Measurements from ENCODE around the gene PCCA.
A peak's percentile ranks its signal among the peaks of the same experiment; 100 is the strongest.
"Not testable (repeated sequence)": the region's sequence is repeated elsewhere in the genome, so short reads cannot be mapped to it uniquely, and the experiment has no call there.

Gene PCCA

GRCh38 chr13:100141461-100141961 is 52.6 kb downstream of the PCCA start:
- H3K23ac ChIP-seq (ENCODE audit: low read length); H3K36me3 ChIP-seq (ENCODE audit: control insufficient read depth, insufficient read depth, low read length); H3K4ac ChIP-seq (ENCODE audit: low read depth, low read length); H3K27me3 ChIP-seq (ENCODE audit: insufficient read depth, low read length, poor library complexity); H2BK5ac ChIP-seq (ENCODE audit: low read length); DNase-seq; H3K56ac ChIP-seq (ENCODE audit: low read length); H3K79me1 ChIP-seq (ENCODE audit: low read length); H3K4me2 ChIP-seq (ENCODE audit: low read length); H4K5ac ChIP-seq (ENCODE audit: low read length); H3K18ac ChIP-seq (ENCODE audit: low read length); H3K4me3 ChIP-seq (ENCODE audit: low read length); H3K79me2 ChIP-seq (ENCODE audit: control insufficient read depth, insufficient read depth, low read length); H2AK5ac ChIP-seq (ENCODE audit: low read length); H3K27ac ChIP-seq (ENCODE audit: low read depth, low read length); H3K4me1 ChIP-seq (ENCODE audit: control insufficient read depth, low read depth, low read length); H4K8ac ChIP-seq (ENCODE audit: low read depth, low read length); H3K9ac ChIP-seq (ENCODE audit: low read length); H2BK120ac ChIP-seq (ENCODE audit: low read depth, low read length); H2BK15ac ChIP-seq (replicated peaks; ENCODE audit: low read depth): not testable (repeated sequence)
- no CpG with 5 or more reads among the region's 5 CpGs for WGBS (ENCODE audit: extremely low coverage, insufficient coverage, low lambda C conversion rate)

- Histone ChIP-seq H3K4me3 (ENCODE audit: low read length) (no peak overlapping the region), H3K27ac (ENCODE audit: low read depth, low read length) (no peak overlapping the region), H3K27me3 (ENCODE audit: insufficient read depth, low read length, poor library complexity) (no peaks in the 10 kb centered on the region), H3K4me2 (ENCODE audit: low read length) (no peak overlapping the region), H3K4ac (ENCODE audit: low read depth, low read length) (no peak overlapping the region), H3K79me2 (ENCODE audit: control insufficient read depth, insufficient read depth, low read length) (no peaks in the 10 kb centered on the region), H4K8ac (ENCODE audit: low read depth, low read length) (no peak overlapping the region), H2AK5ac (ENCODE audit: low read length) (no peak overlapping the region), H3K9ac (ENCODE audit: low read length) (no peak overlapping the region), H4K5ac (ENCODE audit: low read length) (no peak overlapping the region), H3K18ac (ENCODE audit: low read length) (no peak overlapping the region), H3K23ac (ENCODE audit: low read length) (no peak overlapping the region), H2BK120ac (ENCODE audit: low read depth, low read length) (no peak overlapping the region), H3K56ac (ENCODE audit: low read length) (no peak overlapping the region), H3K79me1 (ENCODE audit: low read length) (peaks cover 2% of the 10 kb centered on the region), H2BK15ac (replicated peaks; ENCODE audit: low read depth) (no peak overlapping the region), H2BK5ac (ENCODE audit: low read length) (no peak overlapping the region), H3K4me1 (ENCODE audit: control insufficient read depth, low read depth, low read length) (peaks cover 2% of the 10 kb centered on the region), H3K36me3 (ENCODE audit: control insufficient read depth, insufficient read depth, low read length) (no peaks in the 10 kb centered on the region)
- WGBS (ENCODE audit: extremely low coverage, insufficient coverage, low lambda C conversion rate): no CpG with 5 or more reads among the region's 3 CpGs
- no peak for DNase-seq
Measured at GRCh38 chr13:100146534-100146933, 57.6 kb downstream of the PCCA start.

GRCh38 chr13:100147825-100148224 is 58.9 kb downstream of the PCCA start:
- H3K4me3 ChIP-seq (ENCODE audit: low read length): no peak overlapping the region
- H3K9ac ChIP-seq (ENCODE audit: low read length): no peak overlapping the region
- no peak overlapping the region for H2BK15ac ChIP-seq (replicated peaks; ENCODE audit: low read depth)
- H3K27me3 ChIP-seq (ENCODE audit: insufficient read depth, low read length, poor library complexity): no peaks in the 10 kb centered on the region
- no peak for DNase-seq
- H2AK5ac ChIP-seq (ENCODE audit: low read length): no peak overlapping the region
- no peak overlapping the region for H3K4me2 ChIP-seq (ENCODE audit: low read length)
- no peak overlapping the region for H2BK120ac ChIP-seq (ENCODE audit: low read depth, low read length)
- H2BK5ac ChIP-seq (ENCODE audit: low read length): no peak overlapping the region
- peaks cover 2% of the 10 kb centered on the region for H3K4me1 ChIP-seq (ENCODE audit: control insufficient read depth, low read depth, low read length)
- no peak overlapping the region for H3K23ac ChIP-seq (ENCODE audit: low read length)
- H3K79me2 ChIP-seq (ENCODE audit: control insufficient read depth, insufficient read depth, low read length): no peaks in the 10 kb centered on the region
- H3K56ac ChIP-seq (ENCODE audit: low read length): no peak overlapping the region
- H3K79me1 ChIP-seq (ENCODE audit: low read length): no peaks in the 10 kb centered on the region
- no CpG with 5 or more reads among the region's 4 CpGs for WGBS (ENCODE audit: extremely low coverage, insufficient coverage, low lambda C conversion rate)
- H3K4ac ChIP-seq (ENCODE audit: low read depth, low read length): no peak overlapping the region
- no peak overlapping the region for H4K8ac ChIP-seq (ENCODE audit: low read depth, low read length)
- H3K18ac ChIP-seq (ENCODE audit: low read length): peak overlapping the region; percentile 60
- no peaks in the 10 kb centered on the region for H3K36me3 ChIP-seq (ENCODE audit: control insufficient read depth, insufficient read depth, low read length)
- H4K5ac ChIP-seq (ENCODE audit: low read length): no peak overlapping the region
- no peak overlapping the region for H3K27ac ChIP-seq (ENCODE audit: low read depth, low read length)

DNA sequence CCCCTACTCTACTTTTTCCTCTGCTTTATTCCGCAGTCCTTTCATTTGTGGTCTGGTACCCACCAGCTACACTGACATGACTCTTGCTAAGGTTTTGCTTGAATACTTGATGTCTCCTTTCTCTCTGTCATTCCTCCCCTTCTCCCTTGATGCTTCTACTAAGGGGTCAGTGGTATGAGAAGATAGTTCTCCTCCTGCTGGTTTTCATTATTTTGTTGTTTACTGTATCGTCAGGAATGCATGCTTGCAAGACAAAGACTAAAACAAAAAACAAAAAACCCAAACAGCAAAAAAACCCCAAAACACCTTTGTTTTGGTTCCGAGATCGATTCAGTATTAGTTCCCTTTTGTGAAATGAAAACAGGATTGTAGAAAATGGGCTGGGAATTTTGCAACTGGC is 59.5 kb downstream of the PCCA start:
- no peak overlapping the region for H4K5ac ChIP-seq (ENCODE audit: low read length)
- H3K23ac ChIP-seq (ENCODE audit: low read length): no peak overlapping the region
- no peak overlapping the region for H2BK5ac ChIP-seq (ENCODE audit: low read length)
- H3K27me3 ChIP-seq (ENCODE audit: insufficient read depth, low read length, poor library complexity): no peaks in the 10 kb centered on the region
- H3K27ac ChIP-seq (ENCODE audit: low read depth, low read length): no peak overlapping the region
- peaks cover 2% of the 10 kb centered on the region for H3K4me1 ChIP-seq (ENCODE audit: control insufficient read depth, low read depth, low read length)
- WGBS (ENCODE audit: extremely low coverage, insufficient coverage, low lambda C conversion rate): no CpG with 5 or more reads among the region's 4 CpGs
- peak; percentile 40 for DNase-seq
- H3K36me3 ChIP-seq (ENCODE audit: control insufficient read depth, insufficient read depth, low read length): no peaks in the 10 kb centered on the region
- no peak overlapping the region for H3K18ac ChIP-seq (ENCODE audit: low read length)
- H2AK5ac ChIP-seq (ENCODE audit: low read length): no peak overlapping the region
- H4K8ac ChIP-seq (ENCODE audit: low read depth, low read length): no peak overlapping the region
- no peaks in the 10 kb centered on the region for H3K79me2 ChIP-seq (ENCODE audit: control insufficient read depth, insufficient read depth, low read length)
- H2BK120ac ChIP-seq (ENCODE audit: low read depth, low read length): no peak overlapping the region
- H3K9ac ChIP-seq (ENCODE audit: low read length): no peak overlapping the region
- H3K4me3 ChIP-seq (ENCODE audit: low read length): no peak overlapping the region
- no peak overlapping the region for H3K56ac ChIP-seq (ENCODE audit: low read length)
- H3K79me1 ChIP-seq (ENCODE audit: low read length): no peaks in the 10 kb centered on the region
- H2BK15ac ChIP-seq (replicated peaks; ENCODE audit: low read depth): no peak overlapping the region
- H3K4ac ChIP-seq (ENCODE audit: low read depth, low read length): no peak overlapping the region
- no peak overlapping the region for H3K4me2 ChIP-seq (ENCODE audit: low read length)

GRCh38 chr13:100149389-100149788 is 60.5 kb downstream of the PCCA start:
- Histone ChIP-seq H2BK15ac (replicated peaks; ENCODE audit: low read depth) (no peak overlapping the region), H3K27ac (ENCODE audit: low read depth, low read length) (no peak overlapping the region), H4K8ac (ENCODE audit: low read depth, low read length) (peak overlapping the region; percentile 13), H3K79me1 (ENCODE audit: low read length) (no peaks in the 10 kb centered on the region), H3K18ac (ENCODE audit: low read length) (no peak overlapping the region), H3K27me3 (ENCODE audit: insufficient read depth, low read length, poor library complexity) (no peaks in the 10 kb centered on the region), H3K79me2 (ENCODE audit: control insufficient read depth, insufficient read depth, low read length) (no peaks in the 10 kb centered on the region), H3K36me3 (ENCODE audit: control insufficient read depth, insufficient read depth, low read length) (no peaks in the 10 kb centered on the region), H2AK5ac (ENCODE audit: low read length) (no peak overlapping the region), H3K56ac (ENCODE audit: low read length) (no peak overlapping the region), H3K4me2 (ENCODE audit: low read length) (no peak overlapping the region), H3K9ac (ENCODE audit: low read length) (no peak overlapping the region), H3K23ac (ENCODE audit: low read length) (no peak overlapping the region), H2BK5ac (ENCODE audit: low read length) (no peak overlapping the region), H3K4ac (ENCODE audit: low read depth, low read length) (no peak overlapping the region), H3K4me3 (ENCODE audit: low read length) (no peak overlapping the region), H3K4me1 (ENCODE audit: control insufficient read depth, low read depth, low read length) (peaks cover 2% of the 10 kb centered on the region), H2BK120ac (ENCODE audit: low read depth, low read length) (no peak overlapping the region), H4K5ac (ENCODE audit: low read length) (no peak overlapping the region)
- WGBS (ENCODE audit: extremely low coverage, insufficient coverage, low lambda C conversion rate): no CpG with 5 or more reads among the region's 4 CpGs
- DNase-seq: no peak

DNA sequence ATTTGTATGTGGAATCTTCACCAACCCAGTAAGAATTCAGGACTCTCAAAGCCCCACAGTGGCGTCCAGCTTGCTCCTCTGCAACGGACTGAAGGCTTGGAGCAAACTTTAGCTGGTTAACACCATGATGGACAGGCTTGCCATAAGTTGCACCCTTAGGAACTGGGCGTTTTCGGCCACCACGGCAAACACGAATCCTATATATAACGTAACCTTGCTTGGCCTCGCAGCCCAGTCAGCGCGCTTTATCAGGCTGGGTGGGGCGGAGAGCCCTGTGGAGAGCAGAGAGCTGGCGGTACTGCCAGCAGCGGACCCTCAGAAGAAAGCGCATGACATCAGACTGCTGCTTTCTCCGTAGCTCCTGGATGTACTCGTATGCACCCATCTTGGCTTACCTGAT is 61.8 kb downstream of the PCCA start:
- not testable (repeated sequence) for H3K4me3 ChIP-seq (ENCODE audit: low read length); H3K79me1 ChIP-seq (ENCODE audit: low read length); H3K56ac ChIP-seq (ENCODE audit: low read length); H3K36me3 ChIP-seq (ENCODE audit: control insufficient read depth, insufficient read depth, low read length); H3K23ac ChIP-seq (ENCODE audit: low read length); H3K27ac ChIP-seq (ENCODE audit: low read depth, low read length); H3K4ac ChIP-seq (ENCODE audit: low read depth, low read length); H4K5ac ChIP-seq (ENCODE audit: low read length); H3K9ac ChIP-seq (ENCODE audit: low read length); H4K8ac ChIP-seq (ENCODE audit: low read depth, low read length); DNase-seq; H2BK120ac ChIP-seq (ENCODE audit: low read depth, low read length); H3K79me2 ChIP-seq (ENCODE audit: control insufficient read depth, insufficient read depth, low read length); H3K4me2 ChIP-seq (ENCODE audit: low read length); H2BK5ac ChIP-seq (ENCODE audit: low read length); H2BK15ac ChIP-seq (replicated peaks; ENCODE audit: low read depth); H3K18ac ChIP-seq (ENCODE audit: low read length); H3K4me1 ChIP-seq (ENCODE audit: control insufficient read depth, low read depth, low read length); H2AK5ac ChIP-seq (ENCODE audit: low read length); H3K27me3 ChIP-seq (ENCODE audit: insufficient read depth, low read length, poor library complexity)
- no CpG with 5 or more reads among the region's 16 CpGs for WGBS (ENCODE audit: extremely low coverage, insufficient coverage, low lambda C conversion rate)

Data from mesendoderm (in vitro differentiated cells).